Trophoblast cell (in vitro differentiated cells and primary cell): ENCODE measurements around the gene LRRFIP1.

Experiments used
- DNase-seq, 2 donors: peaks; one replicate each; pipeline ENCODE4 v3.0.0-alpha.2; 2016
- H2AFZ ChIP-seq: 2 replicates; pipeline ENCODE4 v1.6.1; 2013; ENCODE audit warnings: low read length, moderate library complexity, mild to moderate bottlenecking; ENCODE audit not compliant: insufficient read depth, poor library complexity
- H2AK5ac ChIP-seq: 2 replicates; pipeline ENCODE4 v1.6.1; 2013; ENCODE audit warnings: mild to moderate bottlenecking, low read length
- H2BK120ac ChIP-seq: 2 replicates; pipeline ENCODE4 v1.6.1; 2013; ENCODE audit warnings: low read length, mild to moderate bottlenecking, moderate library complexity; ENCODE audit not compliant: insufficient read depth, poor library complexity
- H2BK12ac ChIP-seq: 2 replicates; pipeline ENCODE4 v1.6.1; 2013; ENCODE audit warnings: mild to moderate bottlenecking, low read length, moderate library complexity
- H2BK5ac ChIP-seq: 2 replicates; pipeline ENCODE4 v1.6.1; 2013; ENCODE audit warnings: low read length, low read depth, moderate library complexity, mild to moderate bottlenecking; ENCODE audit not compliant: poor library complexity
- H3K14ac ChIP-seq: 2 replicates; pipeline ENCODE4 v1.6.1; 2013; ENCODE audit warnings: mild to moderate bottlenecking, low read length
- H3K18ac ChIP-seq: 2 replicates; pipeline ENCODE4 v1.6.1; 2013; ENCODE audit warnings: mild to moderate bottlenecking, low read length
- H3K23ac ChIP-seq: 2 replicates; pipeline ENCODE4 v1.6.1; 2013; ENCODE audit warnings: low read length
- H3K27ac ChIP-seq: 2 replicates; pipeline ENCODE4 v1.5.1; 2013; ENCODE audit warnings: low read depth, mild to moderate bottlenecking, inconsistent platforms, low read length, moderate library complexity
- H3K27me3 ChIP-seq: 2 replicates; pipeline ENCODE4 v1.6.1; 2013; ENCODE audit warnings: inconsistent platforms, mild to moderate bottlenecking, low read length, moderate library complexity; ENCODE audit not compliant: insufficient read depth
- H3K36me3 ChIP-seq, 2 experiments: 1 replicate in 1 of 2; 2 replicates in 1 of 2; pipeline ENCODE4 v1.6.1; 2013; ENCODE audit warnings: low read length in 2 of 2, mild to moderate bottlenecking in 2 of 2, moderate library complexity in 1 of 2; ENCODE audit not compliant: insufficient read depth in 2 of 2, control insufficient read depth in 1 of 2
- H3K4ac ChIP-seq: 2 replicates; pipeline ENCODE4 v1.6.1; 2013; ENCODE audit warnings: low read depth, mild to moderate bottlenecking, low read length, moderate library complexity
- H3K4me1 ChIP-seq, 2 experiments: 1 replicate in 1 of 2; 2 replicates in 1 of 2; pipeline ENCODE4 v1.6.1; 2013; ENCODE audit warnings: low read length in 2 of 2, mild to moderate bottlenecking in 2 of 2, moderate library complexity in 1 of 2; ENCODE audit not compliant: insufficient read depth in 2 of 2, control insufficient read depth in 1 of 2
- H3K4me2 ChIP-seq: 2 replicates; pipeline ENCODE4 v1.6.1; 2013; ENCODE audit warnings: inconsistent platforms, mild to moderate bottlenecking, low read length, moderate library complexity
- H3K4me3 ChIP-seq: 2 replicates; pipeline ENCODE4 v1.5.1; 2013; ENCODE audit warnings: mild to moderate bottlenecking, low read depth, low read length, inconsistent platforms
- H3K79me1 ChIP-seq: one replicate; pipeline ENCODE4 v1.6.1; 2013; ENCODE audit warnings: low read length
- H3K79me2 ChIP-seq: 2 replicates; pipeline ENCODE4 v1.6.1; 2013; ENCODE audit warnings: low read length, mild to moderate bottlenecking; ENCODE audit not compliant: control insufficient read depth, insufficient read depth, poor library complexity
- H3K9ac ChIP-seq: 2 replicates; pipeline ENCODE4 v1.6.1; 2013; ENCODE audit warnings: mild to moderate bottlenecking, low read length
- H3K9me3 ChIP-seq: 2 replicates; pipeline ENCODE4 v1.6.1; 2013; ENCODE audit warnings: low read depth, mild to moderate bottlenecking, control low read depth, inconsistent platforms, low read length; ENCODE audit not compliant: insufficient read depth
- H4K12ac ChIP-seq: 2 replicates; pipeline ENCODE4 v1.6.1; 2013; ENCODE audit warnings: low read depth, mild to moderate bottlenecking, low read length, moderate library complexity
- H4K8ac ChIP-seq: 2 replicates; pipeline ENCODE4 v1.6.1; 2013; ENCODE audit warnings: low read depth, mild to moderate bottlenecking, low read length, moderate library complexity
- H4K91ac ChIP-seq: one replicate; pipeline ENCODE4 v1.6.1; 2013; ENCODE audit warnings: low read depth, mild to moderate bottlenecking, low read length, moderate library complexity
- WGBS: extraction: QIAGEN DNeasy Blood & Tissue Kit; methylation state at CpG from one replicate; pipeline ENCODE4 v1.1.7; 2013; ENCODE audit warnings: missing lambda C conversion rate; ENCODE audit not compliant: insufficient read length, insufficient coverage; ENCODE audit errors: extremely low coverage; 5-methylcytosine and 5-hydroxymethylcytosine counted together

Gene LRRFIP1

GRCh38 chr2:237704501-237705434 is 77.4 kb downstream of the LRRFIP1 start:
- H3K27ac ChIP-seq, result no peak overlapping the region
- no peak overlapping the region for H2BK12ac ChIP-seq
- H2AFZ ChIP-seq, result no peak overlapping the region
- peak overlapping the region; percentile 37 for H3K18ac ChIP-seq
- H3K23ac ChIP-seq, result no peak overlapping the region
- H3K4ac ChIP-seq, result peak overlapping the region; percentile 26
- H4K12ac ChIP-seq, result no peak overlapping the region
- no peaks in the 10 kb centered on the region for H3K27me3 ChIP-seq
- no peak overlapping the region for H3K9ac ChIP-seq
- H3K14ac ChIP-seq, result no peak overlapping the region
- peaks cover 21% of the 10 kb centered on the region for H3K79me1 ChIP-seq
- peak in 1 of 2 donors; percentile 61 for DNase-seq
- no peaks in the 10 kb centered on the region for H3K9me3 ChIP-seq
- H2BK5ac ChIP-seq, result no peak overlapping the region
- peaks cover 20% of the 10 kb centered on the region for H3K79me2 ChIP-seq
- H3K4me1 ChIP-seq, result peaks cover 43 to 51% of the 10 kb centered on the region in 2 experiments
- no peak overlapping the region for H2AK5ac ChIP-seq
- H4K91ac ChIP-seq, result no peak overlapping the region
- no peak overlapping the region for H3K4me3 ChIP-seq
- H3K4me2 ChIP-seq, result no peak overlapping the region
- H4K8ac ChIP-seq, result no peak overlapping the region
- peaks cover 0 to 2% of the 10 kb centered on the region in 2 experiments for H3K36me3 ChIP-seq
- WGBS, result no CpG with 5 or more reads among the region's 15 CpGs
- no peak overlapping the region for H2BK120ac ChIP-seq

DNA sequence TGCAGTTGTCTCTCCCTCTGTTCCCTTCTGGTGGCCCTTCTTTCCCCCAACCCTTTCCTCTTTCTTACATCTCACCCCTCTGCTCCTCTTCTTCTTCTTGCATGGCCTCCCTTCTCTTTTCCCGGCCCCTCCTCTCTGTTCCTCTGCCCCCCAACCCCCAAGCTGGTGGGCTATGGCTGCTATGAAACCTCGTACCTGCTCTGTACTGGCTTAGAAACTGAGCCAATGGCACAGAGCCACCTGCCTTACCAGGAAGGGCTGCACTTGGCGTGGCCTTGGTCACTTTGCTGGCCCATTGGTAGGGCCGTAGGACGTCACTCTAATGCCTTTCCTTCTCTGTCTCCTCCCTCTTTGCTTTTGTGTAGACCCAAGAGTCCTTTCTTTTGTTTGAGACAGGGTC is 78.9 kb downstream of the LRRFIP1 start:
- no peak for DNase-seq
- Histone ChIP-seq H3K4me2 (no peak overlapping the region), H3K14ac (no peak overlapping the region), H3K27me3 (no peaks in the 10 kb centered on the region), H4K91ac (no peak overlapping the region), H3K79me1 (peaks cover 15% of the 10 kb centered on the region), H3K4me3 (no peak overlapping the region), H3K4ac (peak overlapping the region; percentile 48), H2AK5ac (no peak overlapping the region), H3K36me3 (peaks cover 3% of the 10 kb centered on the region in 2 experiments), H3K9ac (no peak overlapping the region), H3K23ac (no peak overlapping the region), H3K79me2 (peaks cover 15% of the 10 kb centered on the region), H2BK12ac (no peak overlapping the region), H2BK120ac (no peak overlapping the region), H3K27ac (no peak overlapping the region), H4K8ac (no peak overlapping the region), H3K18ac (no peak overlapping the region), H3K9me3 (no peaks in the 10 kb centered on the region), H2AFZ (no peak overlapping the region), H4K12ac (no peak overlapping the region), H2BK5ac (no peak overlapping the region), H3K4me1 (peaks cover 32 to 38% of the 10 kb centered on the region in 2 experiments)
- WGBS, result no CpG with 5 or more reads among the region's 5 CpGs

- Histone ChIP-seq H3K4me1 (peaks cover 19 to 26% of the 10 kb centered on the region in 2 experiments), H4K91ac (no peak overlapping the region), H3K23ac (no peak overlapping the region), H4K12ac (no peak overlapping the region), H3K14ac (no peak overlapping the region), H3K18ac (no peak overlapping the region), H2BK5ac (no peak overlapping the region), H3K79me2 (peaks cover 11% of the 10 kb centered on the region), H3K9me3 (no peaks in the 10 kb centered on the region), H3K4ac (no peak overlapping the region), H2BK120ac (no peak overlapping the region), H3K4me3 (no peak overlapping the region), H3K27me3 (no peaks in the 10 kb centered on the region), H3K79me1 (peaks cover 5% of the 10 kb centered on the region), H2AK5ac (no peak overlapping the region), H2BK12ac (no peak overlapping the region), H3K4me2 (no peak overlapping the region), H2AFZ (no peak overlapping the region), H3K27ac (no peak overlapping the region), H4K8ac (no peak overlapping the region), H3K9ac (no peak overlapping the region), H3K36me3 (peaks cover 10% of the 10 kb centered on the region in 2 experiments)
- peak in 1 of 2 donors; percentile 27 for DNase-seq
- no CpG with 5 or more reads among the region's 3 CpGs for WGBS
Observed at GRCh38 chr2:237708065-237708398, 80.6 kb downstream of the LRRFIP1 start.

- no CpG with 5 or more reads among the region's 27 CpGs for WGBS
- Histone ChIP-seq H3K23ac (no peak overlapping the region), H3K18ac (no peak overlapping the region), H2AFZ (no peak overlapping the region), H3K79me1 (peaks cover under 1% of the 10 kb centered on the region), H4K8ac (no peak overlapping the region), H2BK5ac (no peak overlapping the region), H2AK5ac (no peak overlapping the region), H3K4me1 (peaks cover 15 to 21% of the 10 kb centered on the region in 2 experiments), H3K36me3 (peaks cover 10% of the 10 kb centered on the region in 2 experiments), H3K4ac (no peak overlapping the region), H3K4me2 (no peak overlapping the region), H3K27ac (no peak overlapping the region), H3K27me3 (no peaks in the 10 kb centered on the region), H4K91ac (no peak overlapping the region), H2BK12ac (no peak overlapping the region), H2BK120ac (no peak overlapping the region), H3K9ac (no peak overlapping the region), H3K9me3 (no peaks in the 10 kb centered on the region), H3K4me3 (no peak overlapping the region), H3K14ac (no peak overlapping the region), H4K12ac (no peak overlapping the region), H3K79me2 (peaks cover 9% of the 10 kb centered on the region)
- DNase-seq, result peak; percentile 82 to 84
Observed at GRCh38 chr2:237708491-237708890, 81.1 kb downstream of the LRRFIP1 start.
